Esophagus squamous epithelium (tissue), 4 donors: Measurements from ENCODE around the gene SLC22A1.
"Not testable (repeated sequence)": the region's sequence is repeated elsewhere in the genome, so short reads cannot be mapped to it uniquely, and the experiment has no call there.

Source experiments
- POLR2A ChIP-seq, 4 donors: fragments of 450-650 bp; IDR thresholded peaks; one replicate each; pipeline ENCODE4 v1.6.1; 2017; ENCODE audit warnings: antibody characterized with exemption in 4 of 4, mild to moderate bottlenecking in 4 of 4, moderate library complexity in 3 of 4
- TF ChIP-seq, protein P1 (sequence below), 6 experiments: fragments of 450-650 bp in 4 of 6; fragments of 200-600 bp in 2 of 6; sonication (generic) in 2 of 6; IDR thresholded peaks; one replicate each; pipeline ENCODE4 v1.5.1; 2016 to 2019; ENCODE audit warnings: antibody characterized with exemption in 6 of 6, mild to moderate bottlenecking in 4 of 6, moderate library complexity in 4 of 6

DNA sequence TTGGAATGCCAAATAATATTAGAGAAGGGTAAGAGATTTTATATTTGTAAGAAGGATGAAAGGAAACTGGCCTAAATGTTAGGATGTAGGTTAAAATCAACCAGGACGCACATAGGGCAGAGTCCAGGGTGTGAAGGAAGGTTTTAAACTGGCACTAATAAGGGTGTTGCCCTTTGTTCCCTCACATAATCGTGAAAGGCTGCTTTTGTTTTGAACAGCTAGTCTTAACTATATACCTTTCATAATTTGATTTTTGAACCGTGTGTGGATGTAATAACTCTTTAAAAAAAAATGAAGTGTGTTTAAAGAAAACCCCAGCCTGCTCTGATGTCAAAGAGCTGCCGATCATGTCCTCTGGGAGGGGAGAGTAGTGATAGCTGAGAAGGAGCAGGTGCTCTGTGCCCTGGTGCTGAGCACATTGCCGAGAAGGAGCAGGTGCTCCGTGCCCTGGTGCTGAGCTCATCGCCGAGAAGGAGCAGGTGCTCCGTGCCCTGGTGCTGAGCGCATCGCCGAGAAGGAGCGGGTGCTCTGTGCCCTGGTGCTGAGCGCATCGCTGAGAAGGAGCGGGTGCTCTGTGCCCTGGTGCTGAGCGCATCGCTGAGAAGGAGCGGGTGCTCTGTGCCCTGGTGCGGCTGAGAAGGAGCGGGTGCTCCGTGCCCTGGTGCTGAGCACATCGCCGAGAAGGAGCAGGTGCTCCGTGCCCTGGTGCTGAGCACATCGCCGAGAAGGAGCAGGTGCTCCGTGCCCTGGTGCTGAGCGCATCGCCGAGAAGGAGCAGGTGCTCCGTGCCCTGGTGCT, 31.0 kb upstream of the SLC22A1 start:
- TF ChIP-seq, protein P1, sequence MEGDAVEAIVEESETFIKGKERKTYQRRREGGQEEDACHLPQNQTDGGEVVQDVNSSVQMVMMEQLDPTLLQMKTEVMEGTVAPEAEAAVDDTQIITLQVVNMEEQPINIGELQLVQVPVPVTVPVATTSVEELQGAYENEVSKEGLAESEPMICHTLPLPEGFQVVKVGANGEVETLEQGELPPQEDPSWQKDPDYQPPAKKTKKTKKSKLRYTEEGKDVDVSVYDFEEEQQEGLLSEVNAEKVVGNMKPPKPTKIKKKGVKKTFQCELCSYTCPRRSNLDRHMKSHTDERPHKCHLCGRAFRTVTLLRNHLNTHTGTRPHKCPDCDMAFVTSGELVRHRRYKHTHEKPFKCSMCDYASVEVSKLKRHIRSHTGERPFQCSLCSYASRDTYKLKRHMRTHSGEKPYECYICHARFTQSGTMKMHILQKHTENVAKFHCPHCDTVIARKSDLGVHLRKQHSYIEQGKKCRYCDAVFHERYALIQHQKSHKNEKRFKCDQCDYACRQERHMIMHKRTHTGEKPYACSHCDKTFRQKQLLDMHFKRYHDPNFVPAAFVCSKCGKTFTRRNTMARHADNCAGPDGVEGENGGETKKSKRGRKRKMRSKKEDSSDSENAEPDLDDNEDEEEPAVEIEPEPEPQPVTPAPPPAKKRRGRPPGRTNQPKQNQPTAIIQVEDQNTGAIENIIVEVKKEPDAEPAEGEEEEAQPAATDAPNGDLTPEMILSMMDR (IDR thresholded peaks at IDR 0.05), result not testable (repeated sequence)
- not testable (repeated sequence) for TF ChIP-seq POLR2A (IDR thresholded peaks at IDR 0.05)
